GM18517 (cell line): ENCODE data around the gene PLXNC1.
"Not testable (repeated sequence)": the region's sequence is repeated elsewhere in the genome, so short reads cannot be mapped to it uniquely, and the experiment has no call there.

Experiments used
- ATAC-seq: cut with Tn5 transposase; IDR thresholded peaks from one replicate; pipeline ENCODE4 v1.9.1; 2021; ENCODE audit warnings: mild to moderate bottlenecking, moderate library complexity; ENCODE audit not compliant: unreplicated experiment

PLXNC1 gene

DNA sequence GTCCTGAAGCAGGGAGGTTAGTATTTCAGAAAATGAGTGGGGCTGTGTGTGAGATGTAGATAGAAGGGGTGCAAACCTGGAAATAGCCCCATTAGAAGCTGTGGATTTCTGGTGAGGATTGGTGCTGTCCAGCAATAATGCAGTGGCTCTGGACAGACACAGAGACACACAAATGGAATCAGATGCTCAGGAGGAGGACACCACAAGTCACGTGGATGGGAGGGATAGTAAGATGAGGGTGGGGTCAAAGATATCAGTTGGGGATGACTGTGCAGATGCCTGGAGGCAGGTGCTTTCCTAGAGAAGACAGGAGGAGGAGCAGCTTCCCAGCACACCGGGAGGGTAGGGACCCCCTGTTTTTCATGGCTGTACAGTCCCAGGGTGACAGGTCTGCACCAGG, 136.5 kb downstream of the PLXNC1 start:
- no peak for ATAC-seq

DNA sequence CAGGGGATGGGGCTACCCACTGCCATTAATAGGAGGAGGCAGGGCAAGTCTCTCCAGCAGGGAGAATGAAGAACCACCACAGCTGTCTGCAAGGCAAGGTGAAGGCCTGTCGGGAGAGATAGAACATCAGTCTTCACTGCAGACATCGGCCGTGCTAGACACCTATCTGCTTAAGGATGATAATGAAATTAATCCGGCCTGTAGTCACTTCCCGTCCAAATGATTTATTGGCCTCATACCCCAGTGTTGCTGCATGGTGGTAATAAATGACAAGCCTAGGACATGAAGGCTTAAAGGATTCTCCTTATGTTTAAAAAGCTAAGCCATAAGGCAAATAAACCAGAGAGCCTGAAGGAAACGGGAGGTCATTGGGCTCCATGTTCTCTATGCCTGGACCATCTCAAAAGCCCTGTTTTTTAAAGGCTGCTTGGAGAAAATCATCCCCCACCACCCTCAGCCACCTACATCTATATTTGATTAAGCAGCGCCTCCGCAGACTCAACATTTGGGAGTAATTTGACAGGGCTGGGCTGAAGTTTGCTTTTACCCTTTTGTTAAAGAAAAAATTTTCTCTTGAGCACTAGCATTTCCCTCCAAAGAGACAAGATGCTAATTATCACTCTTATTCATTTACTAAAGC, 137.7 kb downstream of the PLXNC1 start:
- ATAC-seq, result no peak

DNA sequence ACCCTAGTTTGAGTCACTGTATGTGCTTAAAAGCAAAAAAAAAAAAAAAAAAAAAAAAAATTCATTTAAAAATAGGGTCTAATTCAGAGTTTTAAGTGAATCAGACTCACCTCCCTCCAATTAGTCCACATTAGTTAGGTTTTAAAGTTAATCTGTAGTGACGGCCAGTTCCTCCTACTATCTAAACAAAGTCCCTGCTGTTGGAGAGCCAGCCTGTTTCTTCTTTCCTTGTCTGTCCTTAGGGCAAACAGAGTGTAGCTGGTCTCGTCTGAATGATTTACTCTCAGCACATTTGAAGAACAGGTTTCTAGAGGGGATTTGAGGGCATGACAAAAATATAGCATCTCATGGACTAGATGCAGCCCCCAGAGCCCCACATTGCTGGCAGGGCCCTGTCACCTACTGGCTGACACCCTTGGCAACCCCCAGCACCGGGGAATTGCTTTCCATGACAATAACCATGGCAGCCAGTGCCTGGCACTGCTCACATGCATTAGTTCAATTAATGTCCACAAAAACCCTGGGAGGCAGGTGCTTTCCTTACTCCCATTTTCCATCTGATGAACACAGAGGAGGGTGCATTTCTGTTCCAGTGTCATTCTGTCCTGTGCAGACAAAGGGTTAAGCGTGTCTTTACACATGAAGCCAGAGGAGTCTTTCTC, 138.3 kb downstream of the PLXNC1 start:
- no peak for ATAC-seq

DNA sequence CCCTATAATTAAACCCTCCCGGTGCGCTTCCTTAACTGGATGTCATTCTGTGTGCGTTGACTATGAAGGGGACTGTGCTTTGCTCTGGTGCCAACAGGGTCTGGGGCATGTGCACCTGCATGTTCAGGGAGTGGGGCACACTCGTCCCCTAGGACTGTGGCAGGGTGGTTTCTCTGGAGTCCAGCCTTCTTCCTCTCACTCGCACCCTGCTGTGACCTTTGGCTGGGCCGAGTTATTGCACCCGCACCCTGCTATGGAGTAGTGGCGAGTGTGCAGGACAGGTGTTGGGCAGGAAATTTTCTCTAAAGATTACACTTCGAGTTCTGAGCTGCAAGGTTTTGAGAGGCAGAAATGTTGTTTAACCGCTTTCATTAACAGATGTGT, 138.9 kb downstream of the PLXNC1 start:
- ATAC-seq, result no peak

DNA sequence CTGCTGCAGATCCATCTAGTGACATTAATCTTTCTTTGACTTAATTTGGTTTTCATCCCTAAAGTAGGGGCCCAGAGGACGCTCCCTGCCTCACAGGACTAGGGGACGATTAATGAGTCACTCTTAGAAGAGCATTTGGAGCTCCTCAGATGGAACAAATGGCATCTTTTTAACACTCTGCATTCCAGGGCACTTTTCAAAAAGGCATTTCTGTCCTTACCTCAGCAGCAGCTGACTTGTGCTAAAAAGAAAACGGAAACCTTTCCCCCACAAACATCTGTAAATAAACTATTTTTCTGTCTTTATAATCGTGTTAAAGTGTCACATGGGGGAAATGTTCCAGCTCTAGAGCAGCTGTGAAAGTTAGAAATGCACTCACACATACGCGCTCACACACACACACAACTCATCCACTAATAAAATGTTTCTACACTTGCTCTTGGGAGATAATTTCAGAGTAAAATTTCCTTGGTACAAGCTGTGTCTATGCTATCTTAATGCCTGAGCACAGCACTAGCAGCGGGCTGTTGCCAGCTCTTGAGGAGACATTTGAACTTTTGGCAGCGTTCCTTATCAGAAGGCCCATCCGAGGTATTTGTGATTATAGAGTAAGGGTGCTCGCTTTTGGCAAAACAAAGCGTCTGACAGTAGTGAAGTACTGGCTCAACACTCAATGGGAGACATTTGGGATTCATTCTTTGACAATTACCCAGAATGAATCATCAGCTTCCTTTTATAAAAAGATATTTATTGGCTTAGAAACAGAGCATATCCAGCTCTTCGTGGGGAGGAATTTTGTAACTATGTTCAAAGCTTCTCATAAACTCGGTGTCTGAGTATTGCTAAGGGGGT, 141.3 kb downstream of the PLXNC1 start:
- ATAC-seq, result no peak

DNA sequence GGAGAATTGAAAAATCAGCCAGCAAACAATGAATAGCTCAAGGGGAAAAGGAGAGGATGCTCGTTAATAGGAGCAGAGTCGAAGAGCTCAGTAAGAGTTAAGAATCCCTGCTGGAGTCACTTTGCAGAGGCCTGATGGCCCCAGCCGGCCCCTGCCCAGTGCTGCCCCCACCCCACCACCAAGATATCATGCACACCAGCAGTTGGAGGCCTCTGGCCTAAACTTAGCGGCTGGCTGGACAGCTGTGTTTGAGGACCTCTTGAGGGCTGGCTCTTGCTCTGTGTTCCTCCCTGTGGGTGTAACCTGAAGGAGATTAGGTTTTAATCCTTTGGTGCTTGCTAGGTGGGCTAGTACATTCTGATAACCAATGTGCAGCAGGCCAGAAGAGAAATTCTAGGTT, 142.0 kb downstream of the PLXNC1 start:
- no peak for ATAC-seq

DNA sequence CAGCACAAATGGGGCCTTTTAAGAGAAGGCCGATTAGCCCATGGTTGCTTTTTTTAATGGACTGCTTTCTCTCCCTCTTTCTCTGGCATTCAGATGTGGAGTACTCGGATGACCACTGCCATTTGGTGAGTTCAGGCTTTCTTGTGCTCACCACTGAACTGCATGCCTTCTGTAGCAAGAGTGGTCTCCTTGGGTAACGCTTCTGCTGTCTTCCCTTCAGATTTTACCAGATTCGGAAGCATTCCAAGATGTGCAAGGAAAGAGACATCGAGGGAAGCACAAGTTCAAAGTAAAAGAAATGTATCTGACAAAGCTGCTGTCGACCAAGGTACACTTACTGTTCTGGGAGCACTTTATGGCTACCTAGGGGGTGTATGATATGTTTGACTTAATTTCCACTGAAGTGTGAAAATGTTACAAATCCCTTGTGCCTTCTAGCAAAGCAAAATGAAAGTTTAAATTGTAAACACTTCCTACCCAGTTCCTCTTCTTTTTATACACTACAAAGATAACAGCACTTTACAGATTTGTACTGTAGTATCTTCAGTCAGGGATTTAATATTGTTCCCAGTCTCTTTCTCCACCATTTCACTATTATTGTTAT, 148.8 kb downstream of the PLXNC1 start:
- ATAC-seq, result no peak

DNA sequence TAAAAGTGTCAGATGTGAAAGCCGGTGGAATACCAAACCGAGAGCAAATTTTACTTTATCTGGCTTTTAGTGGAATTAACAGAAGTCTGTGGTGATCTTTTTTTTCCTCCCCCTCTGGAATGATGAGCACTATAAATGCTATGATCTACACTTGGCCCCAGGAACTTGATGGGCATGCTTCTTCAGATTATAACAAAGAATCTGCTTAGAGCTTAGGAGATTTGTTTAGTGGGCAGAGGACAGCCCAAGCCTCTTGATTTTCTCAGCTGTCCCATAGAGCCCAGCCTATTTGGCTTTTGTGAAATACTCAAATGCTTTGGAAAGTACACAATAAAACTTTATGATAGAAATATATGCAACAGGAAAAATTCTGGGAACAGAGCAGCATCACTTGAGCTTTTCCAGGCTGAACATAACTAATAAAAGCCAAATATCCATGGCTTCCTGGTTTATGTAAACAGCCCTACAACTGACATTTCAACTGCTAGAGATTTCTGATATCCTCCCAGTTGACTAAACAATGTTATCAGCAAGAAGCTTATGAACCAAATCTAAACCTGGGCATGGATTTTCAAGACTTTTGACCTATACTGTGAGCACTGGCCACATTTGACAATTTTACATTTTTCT, 149.6 kb downstream of the PLXNC1 start:
- no peak for ATAC-seq

DNA sequence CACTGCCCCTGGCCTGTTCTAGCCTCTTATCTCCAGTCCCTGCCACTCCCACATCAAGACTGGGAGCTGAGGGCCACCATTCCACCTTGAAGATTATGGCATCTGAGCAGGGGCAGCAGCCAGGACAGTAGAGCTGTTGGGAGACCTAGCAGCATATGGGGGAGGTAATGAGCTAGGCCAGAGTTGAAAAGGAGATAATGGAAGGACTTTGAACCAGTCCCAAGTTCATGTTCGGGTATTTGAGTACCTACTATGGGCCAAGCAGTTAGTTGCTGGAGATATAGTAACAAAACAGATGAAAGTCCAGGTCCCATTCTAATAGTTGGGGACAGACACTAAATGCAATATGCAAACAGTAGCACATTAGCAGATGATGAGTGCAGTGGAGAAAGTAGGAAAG, 151.5 kb downstream of the PLXNC1 start:
- no peak for ATAC-seq

DNA sequence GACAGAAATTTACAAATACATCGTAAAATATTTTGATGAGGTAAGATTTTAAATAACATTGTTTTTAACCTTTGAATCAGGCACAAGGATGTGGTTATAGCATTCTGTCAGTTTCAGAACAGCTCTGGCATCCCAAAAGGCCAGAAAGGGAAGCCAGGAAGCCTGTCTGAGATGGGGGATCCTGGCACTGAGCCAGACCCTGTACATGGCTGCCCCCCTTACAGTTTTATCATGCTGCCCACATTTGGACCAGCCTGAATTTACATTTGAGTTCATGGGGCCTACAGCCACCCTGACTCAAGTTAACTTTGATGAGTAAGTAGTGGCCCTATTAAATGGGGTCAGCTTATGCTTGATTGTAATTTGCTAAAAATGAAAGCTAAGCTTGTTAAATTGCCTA, 155.6 kb downstream of the PLXNC1 start:
- ATAC-seq, result no peak

DNA sequence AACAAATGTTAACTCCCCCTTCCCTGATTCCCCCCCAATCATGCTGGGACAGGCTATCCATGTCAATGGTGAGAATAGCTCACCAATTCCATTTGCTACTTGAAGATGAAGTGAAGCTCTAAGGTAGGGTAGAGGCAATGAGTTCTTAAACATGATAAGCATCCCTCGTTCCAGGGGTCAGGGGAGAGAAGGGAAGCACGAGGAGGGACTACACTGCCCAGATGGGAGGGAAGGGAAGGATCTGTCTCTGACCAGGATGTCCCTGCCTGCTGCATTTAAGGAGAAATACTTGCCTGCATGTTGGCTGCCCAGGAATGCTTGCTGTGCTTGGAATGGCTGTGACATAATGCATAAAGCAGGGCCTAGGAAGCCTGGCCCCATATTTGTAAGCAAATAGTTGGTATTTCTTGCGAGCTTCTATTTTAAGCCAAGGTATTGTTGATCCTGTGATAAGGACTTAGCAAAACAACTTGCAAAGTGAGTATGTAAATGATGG, 156.2 kb downstream of the PLXNC1 start:
- no peak for ATAC-seq

DNA sequence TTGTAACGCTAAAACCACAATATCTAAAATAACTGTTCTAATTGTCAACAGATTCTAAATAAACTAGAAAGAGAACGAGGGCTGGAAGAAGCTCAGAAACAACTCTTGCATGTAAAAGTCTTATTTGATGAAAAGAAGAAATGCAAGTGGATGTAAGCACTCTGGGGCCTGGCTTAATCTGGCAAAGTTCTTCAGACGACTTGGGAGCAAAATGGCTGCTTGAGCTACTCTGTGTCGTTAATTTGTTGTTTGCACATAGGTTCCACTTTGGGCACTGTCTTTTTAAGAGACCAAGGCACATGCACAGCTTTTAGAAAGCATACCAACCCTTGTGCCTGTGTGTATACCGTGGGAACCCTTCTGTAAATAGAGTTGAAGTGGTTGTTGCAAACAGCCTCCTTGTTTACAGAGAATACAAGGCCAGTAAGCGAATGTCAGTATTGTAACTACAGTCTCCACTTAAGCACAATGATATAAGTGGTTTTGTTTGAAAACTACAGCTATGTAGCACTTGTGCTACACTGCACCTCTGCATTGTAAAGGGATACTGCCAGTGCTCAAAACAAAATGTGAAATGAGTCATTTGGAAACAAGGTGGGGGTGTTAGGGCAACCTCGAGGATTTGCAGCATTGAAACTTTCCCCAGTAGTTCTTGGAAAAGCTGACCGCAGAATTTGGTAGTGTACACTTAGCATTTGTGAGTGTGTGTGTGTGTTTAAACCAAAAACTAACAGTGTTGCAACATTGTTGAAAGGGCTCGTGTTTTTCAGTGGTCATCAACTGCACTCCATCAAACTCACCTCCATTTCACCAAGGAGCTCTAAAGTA, 157.0 kb downstream of the PLXNC1 start:
- ATAC-seq, result peak; percentile 64

DNA sequence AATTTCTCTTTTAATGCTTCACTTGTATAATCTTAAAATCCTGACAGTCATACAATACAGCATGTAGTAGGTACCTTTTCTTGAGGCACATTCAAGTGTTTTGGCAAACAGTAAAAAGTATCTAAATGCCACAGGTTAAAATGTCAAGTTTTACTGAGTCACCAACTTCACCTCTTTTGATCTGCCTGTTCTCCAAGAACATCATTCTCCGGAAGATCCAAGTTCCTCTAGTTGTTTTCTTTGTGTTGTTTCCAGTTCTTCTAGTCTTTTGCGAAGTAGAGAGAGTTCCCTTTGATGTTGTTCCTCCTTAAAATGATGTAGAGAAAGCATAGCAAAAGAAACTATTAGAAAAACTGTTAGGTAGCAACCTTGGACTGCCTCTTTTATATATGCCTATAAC, 160.2 kb downstream of the PLXNC1 start:
- no peak for ATAC-seq

DNA sequence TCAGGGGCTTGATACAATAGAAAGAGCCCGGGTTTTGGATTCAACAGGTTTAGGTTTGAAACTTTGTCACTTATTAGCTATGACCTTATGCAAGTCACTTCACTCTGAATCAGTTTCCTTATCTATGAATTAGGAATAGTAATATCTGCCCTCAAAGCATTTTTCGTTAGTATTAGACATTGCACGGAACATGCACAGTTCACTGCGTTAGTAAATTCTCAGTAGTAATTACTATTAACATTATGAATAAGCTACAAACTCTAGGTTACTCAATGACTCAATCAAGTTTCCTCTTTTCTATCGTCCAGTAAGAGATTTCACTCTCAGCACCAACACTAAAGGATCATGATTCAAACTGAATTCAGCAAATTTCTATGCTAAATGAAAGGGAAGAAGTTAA, 161.0 kb downstream of the PLXNC1 start:
- peak; percentile 68 for ATAC-seq

DNA sequence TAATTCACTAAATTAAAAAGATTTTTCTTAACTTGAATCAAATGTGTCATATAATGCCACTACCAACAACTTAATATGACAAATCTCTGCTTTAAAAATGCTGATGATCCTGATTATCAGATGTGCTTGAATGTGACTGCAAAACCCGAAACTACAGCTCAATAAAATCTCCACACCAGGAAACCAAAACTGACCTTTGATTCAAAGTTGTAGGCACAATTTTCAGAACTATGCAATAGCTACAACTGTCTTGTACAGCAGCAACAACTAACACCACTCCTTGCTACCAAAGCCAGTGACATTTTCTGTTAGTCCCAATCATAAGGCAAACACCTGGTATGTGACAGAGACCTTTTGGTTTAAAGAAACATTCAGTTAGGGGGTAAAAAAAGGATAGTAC, 164.0 kb downstream of the PLXNC1 start:
- ATAC-seq, result no peak

DNA sequence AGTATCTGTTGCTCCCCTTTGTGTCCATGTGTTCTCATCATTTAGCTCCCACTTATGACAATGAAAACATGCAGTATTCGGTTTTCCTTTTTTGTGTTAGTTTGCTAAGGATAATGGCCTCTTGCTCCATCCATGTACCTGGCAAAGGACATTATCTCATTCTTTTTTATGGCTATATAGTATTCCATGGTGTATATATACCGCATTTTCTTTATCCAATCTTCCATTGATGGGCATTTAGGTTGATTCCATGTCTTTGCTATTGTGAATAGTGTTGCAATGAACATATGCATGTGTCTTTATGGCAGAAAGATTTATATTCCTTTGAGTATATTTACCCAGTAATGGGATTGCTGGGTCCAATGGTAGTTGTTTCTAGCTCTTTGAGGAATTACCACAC, 168.2 kb downstream of the PLXNC1 start:
- not testable (repeated sequence) for ATAC-seq

DNA sequence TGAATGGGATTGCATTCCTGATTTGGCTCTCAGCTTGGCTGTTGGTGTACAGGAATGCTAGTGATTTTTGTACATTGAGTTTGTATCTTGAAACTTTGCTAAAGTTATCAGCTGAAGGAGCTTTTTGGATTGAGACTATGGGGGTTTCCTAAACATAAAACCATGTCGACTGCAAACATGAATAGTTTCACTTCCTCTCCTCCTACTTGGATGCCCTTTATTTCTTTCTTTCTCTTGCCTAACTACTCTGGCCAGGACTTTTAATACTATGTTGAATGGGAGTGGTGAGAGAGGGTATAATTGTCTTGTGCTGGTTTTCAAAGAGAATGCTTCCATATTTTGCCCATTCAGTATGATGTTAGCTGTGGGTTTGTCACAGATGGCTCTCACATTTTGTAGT, 169.8 kb downstream of the PLXNC1 start:
- peak; percentile 89 for ATAC-seq

DNA sequence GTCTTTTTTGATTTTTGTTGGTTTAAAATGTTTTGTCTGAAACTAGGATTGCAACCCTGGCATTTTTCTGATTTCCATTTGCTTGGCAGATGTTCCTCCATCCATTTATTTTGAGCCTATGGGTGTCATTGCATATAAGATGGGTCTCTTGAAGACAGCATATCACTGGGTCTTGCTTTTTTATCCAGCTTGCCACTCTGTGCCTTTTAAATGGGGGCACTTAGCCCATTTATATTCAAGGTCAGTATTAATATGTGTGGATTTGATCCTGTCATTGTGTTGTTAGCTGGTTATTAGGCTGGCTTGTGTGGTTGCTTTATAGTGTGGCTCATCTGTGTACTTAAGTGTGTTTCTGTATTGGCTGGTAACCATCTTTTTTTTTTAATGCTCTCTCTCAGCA, 171.7 kb downstream of the PLXNC1 start:
- ATAC-seq, result no peak

DNA sequence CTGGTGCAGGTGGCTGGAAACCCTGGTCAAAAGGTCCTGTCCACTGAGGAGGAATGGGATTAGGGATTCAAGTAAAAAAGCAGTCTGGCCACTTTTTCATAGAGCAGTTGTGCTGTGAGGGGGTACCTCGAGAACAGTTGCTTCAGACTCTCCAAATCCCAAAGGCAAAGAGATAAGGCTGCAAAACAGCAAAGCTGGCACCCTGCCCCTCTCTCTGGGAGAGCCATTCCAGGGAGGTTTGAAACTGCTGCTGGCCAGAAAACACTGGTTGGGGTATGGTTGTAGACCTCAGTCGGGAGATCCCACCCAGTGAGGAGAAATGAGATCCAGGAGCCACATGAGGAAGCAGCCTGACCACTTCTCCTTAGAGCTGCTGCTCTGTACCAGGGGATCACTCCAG, 174.0 kb downstream of the PLXNC1 start:
- ATAC-seq, result no peak

DNA sequence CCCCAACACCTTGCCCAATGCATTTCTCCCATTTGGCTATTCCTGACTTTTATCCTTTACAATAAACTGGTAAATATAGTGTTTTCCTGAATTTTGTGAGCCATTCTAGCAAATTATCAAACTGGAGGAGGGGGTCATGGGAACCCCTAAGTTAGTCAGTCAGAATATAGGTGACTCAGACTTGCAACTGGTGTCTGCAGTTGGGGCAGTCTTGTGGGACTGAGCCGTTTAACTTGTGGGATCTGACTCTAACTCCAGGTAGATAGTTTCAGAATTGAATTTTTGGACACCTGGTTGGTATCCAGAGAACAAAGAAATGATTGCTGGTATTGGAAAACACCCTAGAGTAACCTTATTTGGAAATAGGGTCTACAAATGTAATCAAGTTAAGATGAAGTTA, 177.9 kb downstream of the PLXNC1 start:
- no peak for ATAC-seq
